Measurements from ENCODE around the gene TMEM132E. TPM values are rescaled to one million over a fixed set of nuclear protein-coding genes. Genes with fewer than 3 reads are reported as not detected.

TMEM132E gene
- total RNA-seq, 2 donors from 2014 or later, result not detected

- no peak overlapping the region for H3K4me3 Mint-ChIP-seq
- ATAC-seq (no peak), DNase-seq (no peak)
- H3K36me3 Mint-ChIP-seq (ENCODE audit: low read depth), result no peaks in the 10 kb centered on the region
- peaks cover 2% of the 10 kb centered on the region for H3K4me1 Mint-ChIP-seq
- no peaks in the 10 kb centered on the region for H3K9me3 ChIP-seq (ENCODE audit: control insufficient read depth, low read length, poor library complexity, severe bottlenecking)
- H3K27me3 Mint-ChIP-seq, result peaks cover 92% of the 10 kb centered on the region
- H3K27ac Mint-ChIP-seq, result no peak overlapping the region
These were observed 38.0 kb downstream of the TMEM132E start for GRCh38 chr17:34617398-34617797.

- Mint-ChIP-seq H3K4me1 (peaks cover 8% of the 10 kb centered on the region), H3K4me3 (no peak overlapping the region), H3K27me3 (peaks cover 91% of the 10 kb centered on the region), H3K36me3 (ENCODE audit: low read depth) (peaks cover 2% of the 10 kb centered on the region), H3K27ac (no peak overlapping the region)
- no peaks in the 10 kb centered on the region for H3K9me3 ChIP-seq (ENCODE audit: control insufficient read depth, low read length, poor library complexity, severe bottlenecking)
- no peak for ATAC-seq
- no peak for DNase-seq
These were observed 40.4 kb downstream of the TMEM132E start for GRCh38 chr17:34619687-34620217.

GRCh38 chr17:34620458-34620857 lies 41.1 kb downstream of the TMEM132E start:
- ATAC-seq (no peak), DNase-seq (no peak)
- peaks cover 2% of the 10 kb centered on the region for H3K36me3 Mint-ChIP-seq (ENCODE audit: low read depth)
- H3K27me3 Mint-ChIP-seq, result peaks cover 91% of the 10 kb centered on the region
- H3K9me3 ChIP-seq (ENCODE audit: control insufficient read depth, low read length, poor library complexity, severe bottlenecking), result no peaks in the 10 kb centered on the region
- H3K4me1 Mint-ChIP-seq, result peaks cover 8% of the 10 kb centered on the region
- no peak overlapping the region for H3K27ac Mint-ChIP-seq
- H3K4me3 Mint-ChIP-seq, result no peak overlapping the region

GRCh38 chr17:34622862-34623623 lies 43.7 kb downstream of the TMEM132E start:
- Mint-ChIP-seq H3K27me3 (peaks cover 80% of the 10 kb centered on the region), H3K4me3 (no peak overlapping the region), H3K27ac (no peak overlapping the region), H3K36me3 (ENCODE audit: low read depth) (peaks cover 4% of the 10 kb centered on the region), H3K4me1 (peaks cover 6% of the 10 kb centered on the region)
- no peaks in the 10 kb centered on the region for H3K9me3 ChIP-seq (ENCODE audit: control insufficient read depth, low read length, poor library complexity, severe bottlenecking)
- no peak for ATAC-seq
- no peak for DNase-seq

DNA sequence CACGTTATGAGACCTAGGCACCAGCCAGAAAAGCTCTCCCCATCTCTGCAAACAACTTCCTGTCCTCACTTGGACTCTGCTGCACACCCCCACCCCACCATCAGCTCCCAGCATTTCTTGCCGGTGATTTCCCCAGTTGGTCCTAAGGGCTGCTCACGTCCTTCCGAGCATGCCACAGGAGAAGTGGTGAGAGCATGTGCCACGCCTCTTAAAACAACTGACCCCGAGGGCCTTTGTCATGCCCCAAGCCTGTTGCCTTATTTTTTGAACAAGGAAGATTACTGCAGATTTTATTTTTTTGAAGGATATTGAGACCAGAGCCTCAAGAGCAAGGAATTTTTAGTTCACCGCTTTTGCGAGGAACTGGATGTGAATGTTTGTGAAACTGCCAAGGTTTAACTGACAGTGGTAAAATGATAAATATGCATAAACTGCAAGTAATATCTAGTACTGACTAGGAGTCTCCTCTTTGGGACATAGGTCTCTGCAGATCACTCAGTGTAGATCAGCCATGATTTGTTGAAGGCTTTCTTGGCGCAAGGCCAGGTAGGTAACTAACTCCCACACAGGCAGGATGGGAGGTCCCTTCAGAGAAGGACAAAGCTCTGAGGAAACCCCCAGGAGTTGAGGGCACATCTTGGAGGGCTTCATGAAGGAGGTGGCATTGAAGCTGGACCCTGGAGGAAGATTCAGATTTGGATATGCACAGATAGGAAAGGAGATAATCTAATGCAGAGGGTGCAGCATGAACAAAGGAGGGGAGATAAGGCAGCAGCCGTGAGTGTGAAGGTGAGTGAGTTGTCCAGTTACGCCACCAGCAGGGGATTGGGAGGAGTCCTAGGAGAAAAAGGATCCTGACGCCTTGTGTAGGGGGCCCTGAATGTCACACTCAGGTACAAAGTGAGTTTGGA lies 44.7 kb downstream of the TMEM132E start:
- Mint-ChIP-seq H3K27me3 (peaks cover 84% of the 10 kb centered on the region), H3K4me3 (no peak overlapping the region), H3K4me1 (peaks cover 7% of the 10 kb centered on the region), H3K27ac (no peak overlapping the region), H3K36me3 (ENCODE audit: low read depth) (peaks cover 4% of the 10 kb centered on the region)
- DNase-seq (no peak), ATAC-seq (no peak)
- H3K9me3 ChIP-seq (ENCODE audit: control insufficient read depth, low read length, poor library complexity, severe bottlenecking), result no peaks in the 10 kb centered on the region

GRCh38 chr17:34624767-34625383 lies 45.5 kb downstream of the TMEM132E start:
- Mint-ChIP-seq H3K4me1 (peaks cover 10% of the 10 kb centered on the region), H3K27ac (no peak overlapping the region), H3K27me3 (peaks cover 83% of the 10 kb centered on the region), H3K36me3 (ENCODE audit: low read depth) (peaks cover 8% of the 10 kb centered on the region), H3K4me3 (no peak overlapping the region)
- H3K9me3 ChIP-seq (ENCODE audit: control insufficient read depth, low read length, poor library complexity, severe bottlenecking), result no peaks in the 10 kb centered on the region
- no peak for DNase-seq
- ATAC-seq, result no peak

GRCh38 chr17:34626121-34626681 lies 46.8 kb downstream of the TMEM132E start:
- Mint-ChIP-seq H3K4me3 (no peak overlapping the region), H3K36me3 (ENCODE audit: low read depth) (peaks cover 8% of the 10 kb centered on the region), H3K27ac (no peak overlapping the region), H3K4me1 (peaks cover 10% of the 10 kb centered on the region), H3K27me3 (peaks cover 83% of the 10 kb centered on the region)
- ATAC-seq, result no peak
- no peak for DNase-seq
- no peaks in the 10 kb centered on the region for H3K9me3 ChIP-seq (ENCODE audit: control insufficient read depth, low read length, poor library complexity, severe bottlenecking)

DNA sequence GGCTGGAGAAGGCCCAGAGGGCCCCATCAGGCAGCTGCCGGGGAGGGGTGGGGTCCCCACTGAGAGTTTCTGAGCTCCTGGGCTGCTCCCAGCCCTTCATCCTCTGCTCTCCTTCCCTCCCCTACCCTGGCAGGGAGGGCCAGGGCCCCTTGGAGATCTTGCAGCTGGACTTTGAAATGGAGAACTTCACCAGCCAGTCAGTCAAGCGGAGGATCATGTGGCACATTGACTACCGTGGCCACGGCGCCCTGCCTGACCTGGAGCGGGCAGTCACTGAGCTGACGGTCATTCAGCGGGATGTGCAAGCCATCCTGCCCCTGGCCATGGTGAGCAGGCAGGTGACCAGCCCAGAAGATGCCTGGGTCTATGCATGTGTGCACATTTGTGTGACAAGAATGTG lies 49.5 kb downstream of the TMEM132E start:
- Mint-ChIP-seq H3K27ac (no peak overlapping the region), H3K36me3 (ENCODE audit: low read depth) (peaks cover 8% of the 10 kb centered on the region), H3K4me1 (peaks cover 14% of the 10 kb centered on the region), H3K4me3 (no peak overlapping the region), H3K27me3 (peaks cover 84% of the 10 kb centered on the region)
- DNase-seq (no peak), ATAC-seq (no peak)
- no peaks in the 10 kb centered on the region for H3K9me3 ChIP-seq (ENCODE audit: control insufficient read depth, low read length, poor library complexity, severe bottlenecking)

DNA sequence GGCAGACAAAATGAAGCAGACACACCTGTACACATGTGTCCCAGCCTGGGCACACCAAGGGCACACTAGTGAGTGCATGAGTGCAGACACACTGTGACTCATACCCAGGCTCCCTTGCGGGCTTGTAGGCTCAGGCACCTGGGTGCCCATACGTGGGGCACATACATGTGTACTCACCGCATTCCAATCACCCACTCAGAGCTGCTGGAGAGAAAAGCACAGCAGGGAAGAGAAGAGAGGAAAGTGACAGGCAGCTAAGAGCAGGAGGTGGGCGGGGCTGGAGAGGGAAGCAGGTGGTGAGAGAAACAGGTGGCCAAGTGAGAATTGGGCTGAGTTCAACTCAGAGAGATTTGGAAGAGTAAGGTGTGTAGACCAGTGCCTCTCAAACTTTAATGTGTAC lies 54.0 kb downstream of the TMEM132E start:
- Mint-ChIP-seq H3K36me3 (ENCODE audit: low read depth) (peaks cover 3% of the 10 kb centered on the region), H3K4me1 (peaks cover 19% of the 10 kb centered on the region), H3K4me3 (no peak overlapping the region), H3K27ac (peak overlapping the region; percentile 67), H3K27me3 (peaks cover 60% of the 10 kb centered on the region)
- H3K9me3 ChIP-seq (ENCODE audit: control insufficient read depth, low read length, poor library complexity, severe bottlenecking), result no peaks in the 10 kb centered on the region
- ATAC-seq, result no peak
- no peak for DNase-seq

DNA sequence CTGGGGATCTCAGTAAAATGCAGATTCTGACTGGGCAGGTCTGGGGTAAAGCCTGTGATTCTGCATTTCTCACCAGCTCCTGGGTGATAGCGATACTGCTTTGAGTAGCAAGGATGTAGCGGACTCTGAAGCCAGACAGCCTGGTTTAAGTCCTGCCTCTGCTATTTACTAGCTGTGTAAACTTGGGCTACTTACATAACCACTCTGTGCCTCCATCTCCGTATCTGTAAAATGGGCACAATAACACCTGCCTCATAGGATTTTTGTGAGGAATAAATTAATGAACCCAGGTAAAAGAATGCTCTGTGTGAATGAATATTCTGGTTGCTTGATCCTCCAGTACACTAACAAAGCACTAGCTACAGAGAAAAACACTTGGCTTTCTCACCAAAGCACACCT lies 54.4 kb downstream of the TMEM132E start:
- no peak for ATAC-seq
- no peaks in the 10 kb centered on the region for H3K9me3 ChIP-seq (ENCODE audit: control insufficient read depth, low read length, poor library complexity, severe bottlenecking)
- no peak overlapping the region for H3K4me3 Mint-ChIP-seq

GRCh38 chr17:34634551-34635160 lies 55.3 kb downstream of the TMEM132E start:
- H3K4me3 Mint-ChIP-seq, result no peak overlapping the region
- peaks cover 53% of the 10 kb centered on the region for H3K27me3 Mint-ChIP-seq
- ATAC-seq, result no peak
- H3K27ac Mint-ChIP-seq, result no peak overlapping the region
- no peaks in the 10 kb centered on the region for H3K36me3 Mint-ChIP-seq (ENCODE audit: low read depth)
- H3K9me3 ChIP-seq (ENCODE audit: control insufficient read depth, low read length, poor library complexity, severe bottlenecking), result no peaks in the 10 kb centered on the region
- H3K4me1 Mint-ChIP-seq, result peaks cover 15% of the 10 kb centered on the region
- DNase-seq, result no peak

More for the DNA sequence above, 54.4 kb downstream of the TMEM132E start:
- H3K36me3 Mint-ChIP-seq (ENCODE audit: low read depth), result peaks cover 3% of the 10 kb centered on the region
- DNase-seq, result no peak
- H3K4me1 Mint-ChIP-seq, result peaks cover 19% of the 10 kb centered on the region
- H3K27ac Mint-ChIP-seq, result no peak overlapping the region
- H3K27me3 Mint-ChIP-seq, result peaks cover 56% of the 10 kb centered on the region

DNA sequence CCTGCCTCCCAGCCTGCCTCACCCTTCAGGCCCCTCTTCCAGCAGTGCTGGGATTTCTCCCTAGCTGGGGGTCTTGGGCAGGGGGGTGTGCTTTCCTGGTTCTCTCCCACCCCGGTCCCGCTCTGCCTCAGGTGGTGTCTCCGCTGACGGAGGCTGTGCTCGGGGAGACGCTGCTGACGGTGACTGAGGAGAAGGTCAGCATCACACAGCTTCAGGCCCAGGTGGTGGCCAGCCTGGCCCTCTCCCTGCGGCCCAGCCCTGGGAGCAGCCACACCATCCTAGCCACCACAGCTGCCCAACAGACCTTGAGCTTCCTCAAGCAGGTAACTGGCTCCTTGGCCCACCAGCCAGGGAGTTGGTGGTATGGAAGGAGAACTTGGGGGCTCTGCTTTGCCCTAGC lies 56.5 kb downstream of the TMEM132E start:
- H3K9me3 ChIP-seq (ENCODE audit: control insufficient read depth, low read length, poor library complexity, severe bottlenecking), result no peaks in the 10 kb centered on the region
- Mint-ChIP-seq H3K4me3 (no peak overlapping the region), H3K27me3 (peaks cover 56% of the 10 kb centered on the region), H3K27ac (no peak overlapping the region), H3K36me3 (ENCODE audit: low read depth) (no peaks in the 10 kb centered on the region), H3K4me1 (peaks cover 15% of the 10 kb centered on the region)
- no peak for DNase-seq
- no peak for ATAC-seq

Measured in T-helper 17 cell (primary cell).